Measurements from ENCODE around the gene BTBD9.

GRCh38 chr6:38141085-38141484 lies 498.6 kb downstream of the BTBD9 start:
- TF ChIP-seq POLR2A (IDR thresholded peaks at IDR 0.05) (no peak), CTCF (IDR thresholded peaks at IDR 0.05) (no peak)

All from lower leg skin (tissue), 3 donors.